Thyroid gland (tissue), 4 donors: ENCODE results near the gene POLN. TPM values are rescaled to one million over a fixed set of nuclear protein-coding genes. Genes with fewer than 3 reads are reported as not detected.
"Not testable (repeated sequence)": the region's sequence is repeated elsewhere in the genome, so short reads cannot be mapped to it uniquely, and the experiment has no call there.

Experiments
- DNase-seq, 2 donors: peaks; one replicate each; pipeline ENCODE4 v3.0.0-alpha.2; 2019
- H3K27ac ChIP-seq, 3 donors: fragments of 200-600 bp; sonication (generic); 1 replicate in 2 of 3; 2 replicates in 1 of 3; pipeline ENCODE4 v1.5.1; 2016 to 2019; ENCODE audit warnings: mild to moderate bottlenecking in 1 of 3, moderate library complexity in 1 of 3
- H3K27me3 ChIP-seq: fragments of 200-600 bp; sonication (generic); one replicate; pipeline ENCODE4 v1.5.1; 2019
- H3K36me3 ChIP-seq, 2 donors: fragments of 200-600 bp; sonication (generic); one replicate each; pipeline ENCODE4 v1.5.1; 2016 to 2019
- H3K4me1 ChIP-seq, 2 donors: fragments of 200-600 bp; sonication (generic); one replicate each; pipeline ENCODE4 v1.5.1; 2017 to 2019
- H3K4me3 ChIP-seq, 3 donors: fragments of 200-600 bp; sonication (generic); replicated peaks in 1 of 3; 1 replicate in 2 of 3; 2 replicates in 1 of 3; pipeline ENCODE4 v1.5.1; 2016; ENCODE audit warnings: mild to moderate bottlenecking in 1 of 3
- H3K9me3 ChIP-seq: fragments of 200-600 bp; sonication (generic); one replicate; pipeline ENCODE4 v1.5.1; 2017
- CTCF ChIP-seq, 6 experiments: fragments of 200-600 bp in 3 of 6; fragments of 450-650 bp in 3 of 6; sonication (generic) in 3 of 6; IDR thresholded peaks; one replicate each; pipeline ENCODE4 v1.5.1; 2016 to 2019; ENCODE audit warnings: antibody characterized with exemption in 6 of 6, mild to moderate bottlenecking in 2 of 6, inconsistent platforms in 1 of 6, moderate library complexity in 1 of 6
- POLR2A ChIP-seq, 2 donors: fragments of 450-650 bp; IDR thresholded peaks; one replicate each; pipeline ENCODE4 v1.6.1; 2017; ENCODE audit warnings: antibody characterized with exemption in 2 of 2, mild to moderate bottlenecking in 2 of 2, moderate library complexity in 1 of 2
- WGBS, 2 donors: methylation state at CpG; one replicate each; pipeline ENCODE4 v1.1.5; 2017; 5-methylcytosine and 5-hydroxymethylcytosine counted together
- intact Hi-C: fragments of 100-400 bp; cut with DNase I; formaldehyde crosslinking; loops from one replicate; pipeline ENCODE4 v1.15.1; 2023
- total RNA-seq, 4 donors: library from RNA; depleted of rRNA; stranded (reverse); fragments of >200 nt; gene quantifications; one replicate each; pipeline ENCODE4 v1.2.3, GENCODE V29; 2016

POLN gene
- total RNA-seq, 4 donors from 2014 or later = 1.5 to 5.4 (median 3.0) TPM

GRCh38 chr4:2220016-2220630, 21.8 kb downstream of the POLN start:
- H3K4me3 ChIP-seq = no peak overlapping the region
- H3K36me3 ChIP-seq = no peaks in the 10 kb centered on the region
- DNase-seq = peak; percentile 88 to 90
- peaks cover 0 to 4% of the 10 kb centered on the region in 2 donors for H3K4me1 ChIP-seq
- no peaks in the 10 kb centered on the region for H3K27me3 ChIP-seq
- intact Hi-C loops = loop anchor here (10.0 kb wide), 1 partner anchor 205 kb away; no protein-coding TSS in a partner anchor
- no peaks in the 10 kb centered on the region for H3K9me3 ChIP-seq
- no peak overlapping the region for H3K27ac ChIP-seq
- TF ChIP-seq POLR2A (IDR thresholded peaks at IDR 0.05) (no peak), CTCF (IDR thresholded peaks at IDR 0.05) (peak; percentile 57 to 92 (median 86))
- WGBS, 2 donors = 9 to 10% methylated on average over 10 of the region's 10 CpGs

- Histone ChIP-seq H3K4me3 (no peak overlapping the region), H3K9me3 (no peaks in the 10 kb centered on the region), H3K27me3 (no peaks in the 10 kb centered on the region), H3K4me1 (peaks cover 0 to 4% of the 10 kb centered on the region in 2 donors), H3K27ac (no peak overlapping the region), H3K36me3 (no peaks in the 10 kb centered on the region)
- intact Hi-C loops = no loop called here
- TF ChIP-seq POLR2A (IDR thresholded peaks at IDR 0.05) = no peak
- no peak for TF ChIP-seq CTCF (IDR thresholded peaks at IDR 0.05)
- WGBS, 2 donors = 94% methylated on average over 6 of the region's 6 CpGs
- DNase-seq = no peak
These were observed 22.6 kb downstream of the POLN start for GRCh38 chr4:2219233-2219760.

- TF ChIP-seq CTCF (IDR thresholded peaks at IDR 0.05) = no peak
- TF ChIP-seq POLR2A (IDR thresholded peaks at IDR 0.05) = no peak
- peaks cover 0 to 4% of the 10 kb centered on the region in 2 donors for H3K4me1 ChIP-seq
- intact Hi-C loops = no loop called here
- H3K27ac ChIP-seq = no peak overlapping the region
- H3K36me3 ChIP-seq = no peaks in the 10 kb centered on the region
- no peaks in the 10 kb centered on the region for H3K27me3 ChIP-seq
- H3K4me3 ChIP-seq = no peak overlapping the region
- WGBS, 2 donors = 89 to 100% methylated on average over 1 of the region's 1 CpG
- no peak for DNase-seq
- H3K9me3 ChIP-seq = no peaks in the 10 kb centered on the region
These were observed 23.5 kb downstream of the POLN start for GRCh38 chr4:2218436-2218835.

GRCh38 chr4:2217726-2218125, 24.2 kb downstream of the POLN start:
- Histone ChIP-seq H3K27ac (no peak overlapping the region), H3K4me1 (peaks cover 0 to 4% of the 10 kb centered on the region in 2 donors), H3K4me3 (no peak overlapping the region), H3K9me3 (no peaks in the 10 kb centered on the region), H3K36me3 (no peaks in the 10 kb centered on the region), H3K27me3 (no peaks in the 10 kb centered on the region)
- intact Hi-C loops = no loop called here
- DNase-seq = no peak
- WGBS, 2 donors = 77 to 84% methylated on average over 3 of the region's 3 CpGs
- no peak for TF ChIP-seq CTCF (IDR thresholded peaks at IDR 0.05)
- no peak for TF ChIP-seq POLR2A (IDR thresholded peaks at IDR 0.05)

- intact Hi-C loops = no loop called here
- 84 to 89% methylated on average over 1 of the region's 1 CpG for WGBS, 2 donors
These were observed 29.1 kb downstream of the POLN start for GRCh38 chr4:2212831-2213230.

GRCh38 chr4:2202789-2203188, 39.1 kb downstream of the POLN start:
- WGBS, 2 donors = 98 to 100% methylated on average over 1 of the region's 1 CpG
- H3K27me3 ChIP-seq, intact Hi-C loops, H3K36me3 ChIP-seq, DNase-seq, H3K4me3 ChIP-seq, H3K4me1 ChIP-seq, H3K9me3 ChIP-seq, H3K27ac ChIP-seq: not testable (repeated sequence)

More at GRCh38 chr4:2212831-2213230, 29.1 kb downstream of the POLN start:
- H3K9me3 ChIP-seq = no peaks in the 10 kb centered on the region
- no peak overlapping the region for H3K27ac ChIP-seq
- no peak overlapping the region for H3K4me3 ChIP-seq
- no peak for TF ChIP-seq CTCF (IDR thresholded peaks at IDR 0.05)
- no peak for TF ChIP-seq POLR2A (IDR thresholded peaks at IDR 0.05)
- no peak for DNase-seq
- no peaks in the 10 kb centered on the region for H3K36me3 ChIP-seq
- H3K4me1 ChIP-seq = no peaks in the 10 kb centered on the region
- no peaks in the 10 kb centered on the region for H3K27me3 ChIP-seq
